Epithelial cell of esophagus (primary cell): ENCODE data around the gene TMEM53.

Experiments
- DNase-seq: peaks from one replicate; pipeline ENCODE4 v3.0.0; 2010; ENCODE audit warnings: low read depth
- H3K4me3 ChIP-seq: 2 replicates; pipeline ENCODE4 v1.5.1; 2011; ENCODE audit warnings: mild to moderate bottlenecking, low read length, control low read depth
- TF ChIP-seq, protein P1 (sequence below): IDR thresholded peaks from 2 replicates; pipeline ENCODE4 v1.5.1; 2011; ENCODE audit warnings: low read depth, mild to moderate bottlenecking, low read length, control low read depth, inconsistent platforms; ENCODE audit not compliant: insufficient read depth; ENCODE audit errors: missing control alignments

Gene TMEM53

GRCh38 chr1:44696789-44697345, 22.6 kb upstream of the TMEM53 start:
- H3K4me3 ChIP-seq: no peak overlapping the region
- DNase-seq: no peak
- TF ChIP-seq, protein P1, sequence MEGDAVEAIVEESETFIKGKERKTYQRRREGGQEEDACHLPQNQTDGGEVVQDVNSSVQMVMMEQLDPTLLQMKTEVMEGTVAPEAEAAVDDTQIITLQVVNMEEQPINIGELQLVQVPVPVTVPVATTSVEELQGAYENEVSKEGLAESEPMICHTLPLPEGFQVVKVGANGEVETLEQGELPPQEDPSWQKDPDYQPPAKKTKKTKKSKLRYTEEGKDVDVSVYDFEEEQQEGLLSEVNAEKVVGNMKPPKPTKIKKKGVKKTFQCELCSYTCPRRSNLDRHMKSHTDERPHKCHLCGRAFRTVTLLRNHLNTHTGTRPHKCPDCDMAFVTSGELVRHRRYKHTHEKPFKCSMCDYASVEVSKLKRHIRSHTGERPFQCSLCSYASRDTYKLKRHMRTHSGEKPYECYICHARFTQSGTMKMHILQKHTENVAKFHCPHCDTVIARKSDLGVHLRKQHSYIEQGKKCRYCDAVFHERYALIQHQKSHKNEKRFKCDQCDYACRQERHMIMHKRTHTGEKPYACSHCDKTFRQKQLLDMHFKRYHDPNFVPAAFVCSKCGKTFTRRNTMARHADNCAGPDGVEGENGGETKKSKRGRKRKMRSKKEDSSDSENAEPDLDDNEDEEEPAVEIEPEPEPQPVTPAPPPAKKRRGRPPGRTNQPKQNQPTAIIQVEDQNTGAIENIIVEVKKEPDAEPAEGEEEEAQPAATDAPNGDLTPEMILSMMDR: no peak

DNA sequence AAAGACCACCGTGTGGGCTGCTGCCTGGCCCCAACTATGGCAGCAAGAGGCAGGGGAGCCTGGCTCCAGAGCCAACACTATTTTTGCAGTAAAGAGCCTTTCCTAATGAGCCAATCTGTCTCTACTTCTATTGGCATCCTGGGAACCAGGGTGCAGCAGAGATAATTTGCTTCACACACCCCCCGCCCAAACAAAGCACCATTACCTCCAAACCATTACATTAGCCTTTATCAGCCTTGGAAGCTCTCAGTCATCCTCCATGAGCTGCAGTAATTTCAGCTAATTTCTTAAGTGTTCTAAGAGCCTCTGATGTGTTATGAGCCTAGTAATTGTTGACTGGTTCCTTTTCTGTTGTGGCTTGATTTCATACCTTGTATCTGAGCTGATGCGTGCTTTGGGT, 21.8 kb upstream of the TMEM53 start:
- TF ChIP-seq, protein P1: no peak
- no peak overlapping the region for H3K4me3 ChIP-seq
- no peak for DNase-seq

GRCh38 chr1:44695671-44696070, 21.4 kb upstream of the TMEM53 start:
- no peak overlapping the region for H3K4me3 ChIP-seq
- DNase-seq: no peak
- TF ChIP-seq, protein P1: no peak

DNA sequence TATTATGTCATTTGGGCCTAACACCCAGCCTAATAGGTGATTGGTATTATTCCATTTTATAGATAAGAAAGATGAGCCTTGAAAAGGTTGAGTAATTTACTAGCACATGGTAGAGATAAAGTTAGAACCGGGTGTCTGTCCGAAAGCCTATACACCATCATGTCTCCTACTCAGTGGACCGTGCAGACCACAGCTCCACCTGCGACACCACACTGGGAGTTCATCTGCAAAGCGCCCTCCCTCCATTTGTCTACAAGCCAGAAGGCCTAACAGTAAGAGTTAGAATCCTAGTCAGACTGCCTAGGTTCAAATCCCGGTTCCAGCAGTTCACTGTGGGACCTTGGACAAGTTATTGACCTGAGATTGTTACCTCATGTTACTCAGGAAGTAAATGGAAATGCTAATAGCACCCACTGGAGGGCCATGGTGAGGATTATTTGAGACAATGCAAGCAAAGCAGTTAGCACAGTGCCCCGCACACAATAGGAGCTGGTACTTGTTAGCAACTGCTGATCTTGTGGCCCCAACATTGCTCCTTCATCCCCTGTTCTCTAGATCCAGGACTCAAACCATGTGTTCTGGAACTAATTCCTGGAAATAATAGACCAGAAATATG, 20.7 kb upstream of the TMEM53 start:
- no peak for DNase-seq
- no peak overlapping the region for H3K4me3 ChIP-seq
- TF ChIP-seq, protein P1: no peak

GRCh38 chr1:44693900-44694299, 19.6 kb upstream of the TMEM53 start:
- DNase-seq: no peak
- no peak overlapping the region for H3K4me3 ChIP-seq
- TF ChIP-seq, protein P1: no peak

DNA sequence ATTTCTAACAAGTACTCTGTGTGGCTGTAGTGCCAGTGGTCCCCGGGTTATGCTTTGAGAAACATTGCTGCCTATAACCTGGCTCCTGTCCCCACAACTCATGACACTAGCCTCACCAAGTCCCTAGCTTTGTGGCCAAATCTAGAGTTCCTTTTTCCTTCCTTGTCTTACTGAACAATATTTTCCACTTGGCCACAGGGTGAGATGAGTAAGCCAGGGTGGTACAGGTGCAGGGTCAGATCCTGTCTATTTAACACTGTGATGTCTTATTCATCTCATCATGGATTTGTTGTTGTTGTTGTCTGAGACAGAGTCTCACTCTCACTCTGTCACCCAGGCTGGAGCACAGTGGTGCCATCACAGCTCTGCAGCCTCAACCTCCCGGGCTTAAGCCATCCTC, 18.9 kb upstream of the TMEM53 start:
- H3K4me3 ChIP-seq: no peak overlapping the region
- DNase-seq: no peak
- TF ChIP-seq, protein P1: no peak

DNA sequence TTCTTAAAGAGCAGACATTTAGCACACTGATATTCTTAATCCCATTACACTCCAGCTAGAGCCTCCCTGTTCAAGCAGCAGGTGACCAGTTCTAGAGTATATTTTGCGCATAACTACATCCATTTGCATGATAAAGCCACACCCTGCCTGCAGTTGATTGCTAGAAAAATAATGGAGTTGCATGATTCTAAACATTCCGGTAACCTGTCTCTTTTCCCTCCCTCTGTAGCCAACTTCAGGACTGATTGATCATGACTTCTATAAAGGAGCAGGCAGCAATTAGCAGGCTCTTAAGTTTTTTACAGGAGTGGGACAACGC, 15.1 kb upstream of the TMEM53 start:
- no peak for DNase-seq
- TF ChIP-seq, protein P1: no peak
- H3K4me3 ChIP-seq: no peak overlapping the region
